Endometrium (tissue), 2 donors: Measurements from ENCODE around the gene TSC22D2.
"Not testable (repeated sequence)": the region's sequence is repeated elsewhere in the genome, so short reads cannot be mapped to it uniquely, and the experiment has no call there.

Source experiments
- FAIRE-seq: peaks from 2 replicates; lab custom pipeline; 2012; peaks lifted over from hg19 to GRCh38; lab: Jason Lieb, UNC
- donor health status: control.
- donor health status: control.

Gene TSC22D2

GRCh38 chr3:150449169-150449721, 41.1 kb downstream of the TSC22D2 start:
- FAIRE-seq: no peak

DNA sequence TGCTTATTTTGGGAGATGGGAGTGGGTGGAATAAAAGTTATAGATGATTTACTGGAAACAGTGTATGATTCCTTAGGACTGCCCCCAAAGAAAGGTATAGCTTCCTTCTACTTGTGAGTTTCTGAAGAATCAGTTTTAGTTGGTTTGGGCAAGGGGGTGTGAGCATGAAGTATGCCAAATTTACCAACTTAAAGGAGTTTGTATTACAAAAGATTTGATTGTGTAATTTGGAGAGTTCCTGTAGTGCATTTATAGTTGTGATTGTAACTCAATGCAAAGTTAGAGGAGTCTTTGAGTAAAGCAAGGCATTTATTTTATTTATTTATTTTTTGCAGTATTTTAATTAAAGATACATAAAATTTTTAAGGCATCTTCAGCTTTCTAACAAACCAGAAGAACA, 42.8 kb downstream of the TSC22D2 start:
- FAIRE-seq: no peak

DNA sequence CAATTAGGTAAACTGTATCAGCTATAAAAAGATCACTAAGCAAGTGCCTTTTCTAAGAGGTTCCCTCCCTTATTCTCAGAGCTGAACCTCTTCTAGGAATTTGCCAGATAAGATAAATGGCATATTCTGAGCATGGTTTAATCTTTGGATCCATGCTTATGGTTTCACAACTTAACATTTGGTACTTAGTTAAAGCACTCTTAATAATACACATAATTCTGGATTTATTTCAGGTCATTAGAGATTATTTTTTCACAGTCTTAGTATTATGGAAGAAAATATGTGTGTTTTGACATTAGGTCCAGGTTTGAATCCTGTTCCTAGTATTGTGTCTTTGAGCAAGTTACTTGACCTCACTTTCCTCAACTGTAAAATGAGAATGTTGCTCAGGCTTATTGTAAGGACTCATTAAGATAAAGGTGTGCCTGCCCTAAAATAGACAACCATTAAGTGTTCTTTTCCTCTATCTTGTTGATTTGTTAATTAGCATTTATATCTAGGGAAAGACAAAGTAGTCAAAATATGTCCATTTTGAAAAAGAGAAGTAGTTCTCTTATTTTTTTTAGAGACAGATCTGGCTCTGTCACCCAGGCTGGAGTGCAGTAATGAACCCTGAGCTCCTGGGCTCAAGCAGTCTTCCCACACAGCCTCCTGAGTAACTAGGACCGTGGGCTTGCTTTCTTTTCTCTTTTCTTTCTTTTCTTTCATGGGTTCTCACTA, 43.4 kb downstream of the TSC22D2 start:
- FAIRE-seq: no peak

- no peak for FAIRE-seq
These were observed 45.3 kb downstream of the TSC22D2 start for GRCh38 chr3:150453353-150453752.

GRCh38 chr3:150454085-150454484, 46.0 kb downstream of the TSC22D2 start:
- FAIRE-seq: no peak

GRCh38 chr3:150454622-150455021, 46.5 kb downstream of the TSC22D2 start:
- no peak for FAIRE-seq

- FAIRE-seq: no peak
These were observed 47.2 kb downstream of the TSC22D2 start for GRCh38 chr3:150455341-150455740.

DNA sequence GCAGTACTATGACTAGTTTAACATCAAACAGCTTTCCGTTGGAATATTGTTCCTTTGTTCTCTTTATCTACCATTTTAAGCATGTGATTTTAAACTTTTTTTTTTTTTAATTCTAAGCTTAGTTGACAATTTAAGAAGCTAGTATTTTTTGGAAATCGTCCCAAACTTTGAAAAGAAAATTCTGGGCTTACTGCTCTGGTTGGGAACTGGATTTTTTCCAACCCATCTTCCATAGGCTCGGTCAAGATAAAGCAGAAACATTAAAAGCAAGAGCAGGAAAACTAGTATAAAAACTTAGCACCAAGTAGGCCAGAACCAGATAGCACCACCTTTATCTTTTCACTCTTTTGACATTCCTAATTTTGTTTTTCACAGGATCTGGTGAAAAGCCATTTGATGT, 49.9 kb downstream of the TSC22D2 start:
- no peak for FAIRE-seq

DNA sequence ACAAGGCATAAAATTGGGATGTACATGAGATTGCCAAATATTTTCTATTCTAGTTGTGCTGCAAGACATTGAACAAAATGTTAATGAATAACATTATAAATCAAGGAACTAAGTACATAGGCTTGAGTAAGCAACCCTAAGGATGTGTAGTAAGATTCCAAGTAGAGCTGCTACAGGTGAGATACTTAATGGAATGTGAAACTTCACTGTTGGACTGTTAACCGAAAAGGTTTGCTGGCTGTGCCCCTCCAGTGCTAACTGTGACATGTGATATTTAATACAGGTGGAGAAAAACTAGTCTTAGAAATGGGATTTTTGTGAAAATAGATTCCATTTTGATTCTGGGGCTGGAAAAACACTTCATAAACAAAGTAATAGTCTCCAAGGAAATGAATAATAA, 52.4 kb downstream of the TSC22D2 start:
- FAIRE-seq: no peak

DNA sequence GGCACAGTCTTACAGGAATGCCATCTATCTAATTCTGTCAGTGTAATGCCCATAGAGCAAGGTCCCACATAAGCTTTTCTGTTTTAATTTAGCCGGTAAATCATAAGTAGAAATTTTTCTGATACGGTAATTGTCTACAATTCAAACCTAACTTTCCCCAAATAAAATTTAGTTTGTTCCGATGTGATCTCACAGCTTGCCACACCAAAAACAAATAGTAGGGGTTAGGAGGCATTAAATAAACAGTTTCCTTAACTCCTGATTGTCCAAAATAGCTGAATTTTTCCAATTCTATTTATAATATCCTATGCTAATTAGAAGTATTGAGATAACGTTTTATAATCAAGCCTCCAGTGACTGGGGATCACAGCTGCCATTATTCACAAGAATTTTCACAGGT, 53.3 kb downstream of the TSC22D2 start:
- FAIRE-seq: no peak

- no peak for FAIRE-seq
These were observed 54.0 kb downstream of the TSC22D2 start for GRCh38 chr3:150462108-150462507.

DNA sequence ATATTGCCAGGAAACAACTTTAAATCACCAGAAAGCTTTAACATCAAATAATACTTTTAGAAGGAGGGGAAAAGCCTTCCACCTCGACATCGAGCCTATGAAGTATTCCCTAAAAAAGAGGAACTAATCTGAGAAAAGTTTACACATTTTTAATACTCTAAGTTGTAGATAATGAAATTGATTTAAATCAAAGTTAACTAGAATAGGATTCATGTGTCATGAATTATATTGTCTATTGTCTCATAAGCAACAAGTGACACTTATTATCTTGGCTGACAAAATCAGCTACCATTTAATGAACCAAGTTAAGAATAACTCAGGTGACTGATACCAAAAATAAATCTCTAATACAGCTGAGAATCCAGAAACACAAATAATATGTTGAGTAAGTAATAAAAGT, 56.6 kb downstream of the TSC22D2 start:
- FAIRE-seq: no peak

GRCh38 chr3:150467381-150467780, 59.3 kb downstream of the TSC22D2 start:
- FAIRE-seq: no peak

DNA sequence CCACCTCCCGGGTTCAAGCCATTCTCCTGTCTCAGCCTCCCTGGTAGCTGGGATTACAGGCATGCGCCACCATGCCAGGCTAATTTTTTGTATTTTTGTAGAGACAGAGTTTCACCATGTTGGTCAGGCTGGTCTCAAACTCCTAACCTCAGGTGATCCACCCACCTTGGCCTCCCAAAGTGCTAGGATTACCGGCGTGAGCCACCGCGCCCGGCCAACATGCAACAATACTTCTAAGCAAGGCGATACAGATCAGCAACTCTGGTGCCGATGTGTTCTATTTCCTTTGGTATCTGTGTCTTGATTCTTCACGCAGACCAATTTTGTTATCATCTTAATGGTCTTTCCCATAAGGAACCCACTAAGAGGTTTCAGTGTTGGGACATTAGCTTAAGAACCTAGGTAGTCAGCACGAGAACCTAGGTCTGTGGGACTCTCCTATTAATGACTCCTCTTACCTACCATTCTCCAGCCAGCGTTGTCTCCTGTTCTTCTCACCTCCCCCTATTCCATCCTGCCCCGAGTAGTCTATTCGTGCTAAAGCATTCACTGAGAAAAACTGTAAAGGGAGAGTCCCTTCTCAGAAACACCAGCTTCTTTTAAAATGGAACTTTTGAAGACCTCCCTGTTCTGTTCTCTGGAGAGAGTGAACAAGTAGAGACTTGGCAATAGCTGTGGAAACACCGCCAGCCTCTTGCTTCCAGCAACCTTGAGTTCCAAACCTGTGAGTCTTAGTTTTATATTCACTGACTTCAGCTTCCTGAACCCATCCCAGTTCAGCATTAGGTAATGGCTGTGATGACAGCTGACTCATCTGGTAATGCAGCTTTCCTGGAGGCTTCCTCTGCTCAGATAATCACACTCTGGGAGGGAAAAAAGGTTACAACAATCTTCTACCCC, 61.2 kb downstream of the TSC22D2 start:
- no peak for FAIRE-seq

DNA sequence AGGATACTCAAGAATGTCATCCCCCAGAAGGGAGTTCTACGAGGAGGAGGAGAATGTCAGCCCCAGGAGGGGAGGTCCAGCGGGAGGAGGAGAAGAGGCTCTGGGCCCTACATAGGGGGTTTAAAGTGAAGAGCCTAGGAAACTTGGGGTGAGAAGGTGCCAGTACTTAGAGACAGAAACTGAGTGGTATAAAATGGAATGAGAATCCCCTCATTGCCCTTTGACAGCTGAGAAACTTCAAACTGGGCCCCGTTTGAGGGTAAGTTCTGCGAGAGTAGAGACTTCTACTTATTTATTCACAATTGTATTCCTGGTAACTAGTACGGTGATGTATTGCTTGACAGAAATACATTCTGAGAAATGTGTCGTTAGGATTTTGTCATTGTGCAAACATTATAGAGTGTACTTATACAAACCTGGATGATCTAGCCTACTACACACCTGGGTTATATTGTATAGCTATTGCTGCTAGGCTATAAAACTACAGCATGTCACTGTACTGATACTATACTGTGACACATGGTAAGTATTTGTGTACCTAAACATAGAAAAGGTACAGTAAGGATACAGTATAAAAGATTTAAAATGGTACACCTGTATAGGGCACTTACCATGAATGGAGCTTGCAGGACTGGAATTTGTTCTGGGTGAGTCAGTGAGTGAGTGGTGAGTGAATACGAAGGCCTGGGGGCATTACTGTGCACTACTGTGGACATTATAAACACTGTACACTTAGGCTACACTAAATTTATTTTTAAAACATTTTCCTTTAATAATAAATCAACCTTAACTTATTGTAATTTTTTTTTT, 62.0 kb downstream of the TSC22D2 start:
- FAIRE-seq: no peak

- no peak for FAIRE-seq
These were observed 64.3 kb downstream of the TSC22D2 start for GRCh38 chr3:150472421-150472820.

GRCh38 chr3:150473161-150473560, 65.1 kb downstream of the TSC22D2 start:
- FAIRE-seq: not testable (repeated sequence)

GRCh38 chr3:150479370-150479769, 71.3 kb downstream of the TSC22D2 start:
- FAIRE-seq: no peak

DNA sequence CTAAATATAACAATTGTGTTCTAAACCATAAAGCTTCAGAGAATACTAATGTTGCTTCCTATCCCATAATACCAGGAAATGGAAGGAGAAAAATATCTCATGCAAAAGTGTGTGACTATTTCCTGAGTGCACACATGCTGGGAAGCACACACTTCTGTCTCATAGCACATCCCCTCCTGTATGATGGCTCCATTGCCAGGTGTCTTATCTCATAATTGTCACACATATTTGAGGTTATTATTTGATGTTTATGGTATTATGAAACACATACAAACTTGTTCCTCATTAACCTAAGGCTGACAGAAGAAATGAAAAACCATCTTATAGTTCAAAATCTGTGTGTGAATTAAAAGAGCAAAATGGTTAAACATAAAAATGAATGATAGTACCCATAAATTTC, 72.8 kb downstream of the TSC22D2 start:
- FAIRE-seq: no peak

GRCh38 chr3:150483226-150483625, 75.1 kb downstream of the TSC22D2 start:
- FAIRE-seq: no peak

DNA sequence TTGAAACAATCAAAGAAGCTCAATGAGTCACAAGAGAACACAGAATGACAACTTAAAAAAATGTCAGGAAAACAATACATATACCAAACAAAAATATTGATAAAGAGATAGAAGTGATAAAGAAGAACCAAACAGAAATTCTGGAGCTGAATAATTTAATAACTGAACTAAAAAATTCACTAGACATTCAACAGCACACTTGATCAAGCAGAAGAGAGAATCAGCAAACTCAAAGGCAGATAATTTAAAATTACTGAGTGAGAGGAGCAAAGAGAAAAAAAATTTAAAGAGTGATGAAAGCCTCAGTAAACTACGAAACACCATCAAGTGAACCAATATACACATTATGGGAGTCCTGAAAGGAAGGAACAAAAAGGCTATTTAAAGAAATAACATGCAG, 76.3 kb downstream of the TSC22D2 start:
- no peak for FAIRE-seq

- no peak for FAIRE-seq
These were observed 80.8 kb downstream of the TSC22D2 start for GRCh38 chr3:150488867-150489266.
